Measurements from ENCODE around the gene LRRC38. TPM values are rescaled to one million over a fixed set of nuclear protein-coding genes. Genes with fewer than 3 reads are reported as not detected.
"Not testable (repeated sequence)": the region's sequence is repeated elsewhere in the genome, so short reads cannot be mapped to it uniquely, and the experiment has no call there.

The LRRC38 gene
- total and polyA plus RNA-seq, 2 of the 8 experiments (the other 6 are each of a cell fraction or from before 2014, with no cell fraction given): 0.17 to 0.63 TPM

GRCh38 chr1:13439104-13439783, 74.6 kb downstream of the LRRC38 start:
- H3K4ac ChIP-seq (replicated peaks; ENCODE audit: insufficient read length, low read depth, low read length); POLR2A ChIA-PET (ENCODE audit: partially characterized antibody); H2AK5ac ChIP-seq (ENCODE audit: low read depth, low read length); H3K56ac ChIP-seq (replicated peaks; ENCODE audit: insufficient read length, low read depth, low read length); H2BK15ac ChIP-seq (ENCODE audit: low read length); H3K27me3 ChIP-seq (replicated peaks in 1 of 4; ENCODE audit: control insufficient read depth in 3 of 4, extremely low read depth in 1 of 4, insufficient read depth in 3 of 4, low read length in 3 of 4); H3K27ac ChIP-seq (ENCODE audit: low read depth, low read length); H3K23me2 ChIP-seq (ENCODE audit: low read depth, low read length); H2BK12ac ChIP-seq (ENCODE audit: low read depth, low read length); H3K79me1 ChIP-seq (ENCODE audit: low read depth, low read length); H3K4me2 ChIP-seq (ENCODE audit: insufficient read depth in 1 of 2, low read depth in 2 of 2, low read length in 2 of 2); H4K20me1 ChIP-seq (replicated peaks in 1 of 2; ENCODE audit: control insufficient read depth in 1 of 2, insufficient read depth in 2 of 2, low read length in 2 of 2); FAIRE-seq; H4K8ac ChIP-seq (ENCODE audit: extremely low read depth, insufficient read depth, low read length); DNase-seq (ENCODE audit: low read depth in 1 of 2, low spot score in 2 of 2); H4K91ac ChIP-seq (replicated peaks; ENCODE audit: insufficient read length, low read length); H2BK20ac ChIP-seq (ENCODE audit: low read length); H2BK5ac ChIP-seq (ENCODE audit: low read depth, low read length); H3K79me2 ChIP-seq (ENCODE audit: control insufficient read depth in 1 of 2, insufficient read depth in 2 of 2, low read length in 2 of 2); H3K4me1 ChIP-seq (replicated peaks in 1 of 4; ENCODE audit: control insufficient read depth in 3 of 4, insufficient read depth in 4 of 4, low read length in 3 of 4); H4K5ac ChIP-seq (ENCODE audit: insufficient read length, low read depth, low read length); H3K23ac ChIP-seq (ENCODE audit: insufficient read length); H3K36me3 ChIP-seq (ENCODE audit: control insufficient read depth in 2 of 4, insufficient read depth in 4 of 4, low read length in 3 of 4); H3K14ac ChIP-seq (ENCODE audit: insufficient read length); H2AFZ ChIP-seq (ENCODE audit: low read length); H3K18ac ChIP-seq (ENCODE audit: extremely low read depth, low read length); H2BK120ac ChIP-seq (replicated peaks; ENCODE audit: low read depth, low read length); H3K4me3 ChIP-seq (ENCODE audit: extremely low read depth in 1 of 4, insufficient read depth in 2 of 4, low read depth in 3 of 4, low read length in 4 of 4); H3K9ac ChIP-seq (replicated peaks in 1 of 4; ENCODE audit: extremely low read depth in 1 of 4, low read depth in 3 of 4, low read length in 3 of 4): not testable (repeated sequence)
- 92% methylated on average over 34 of the region's 49 CpGs; no CpG with 5 or more reads in 1 of the 2 experiments for WGBS, 2 experiments (ENCODE audit: extremely low coverage in 1 of 2, insufficient coverage in 1 of 2, insufficient read length in 1 of 2, insufficient replicate concordance in 2 of 2, low coverage in 1 of 2, low lambda C conversion rate in 2 of 2, missing lambda C conversion rate in 1 of 2)
- CTCF ChIA-PET (ENCODE audit: partially characterized antibody): interaction anchor here (1.0 kb wide), 1 partner anchor 14 kb away, joined by 4 read pairs; no protein-coding TSS in a partner anchor
- peaks cover 39 to 83% of the 10 kb centered on the region in 2 experiments for H3K9me3 ChIP-seq (ENCODE audit: insufficient read depth in 2 of 2, low read depth in 1 of 2, low read length in 1 of 2)
